ENCODE measurements around the gene ATP5F1A.
"Not testable (repeated sequence)": the region's sequence is repeated elsewhere in the genome, so short reads cannot be mapped to it uniquely, and the experiment has no call there.

The ATP5F1A gene

GRCh38 chr18:46097801-46098615, at the start of gene ATP5F1A:
TSS of gene ATP5F1A (minus strand) at chr18:46098296. CDS start at chr18:46098231, 65 bp downstream.
- peak; percentile 93 for DNase-seq (ENCODE audit: low spot score)

GRCh38 chr18:46141199-46141598, 43.1 kb upstream of the ATP5F1A start:
- no peak for DNase-seq (ENCODE audit: low spot score)

DNA sequence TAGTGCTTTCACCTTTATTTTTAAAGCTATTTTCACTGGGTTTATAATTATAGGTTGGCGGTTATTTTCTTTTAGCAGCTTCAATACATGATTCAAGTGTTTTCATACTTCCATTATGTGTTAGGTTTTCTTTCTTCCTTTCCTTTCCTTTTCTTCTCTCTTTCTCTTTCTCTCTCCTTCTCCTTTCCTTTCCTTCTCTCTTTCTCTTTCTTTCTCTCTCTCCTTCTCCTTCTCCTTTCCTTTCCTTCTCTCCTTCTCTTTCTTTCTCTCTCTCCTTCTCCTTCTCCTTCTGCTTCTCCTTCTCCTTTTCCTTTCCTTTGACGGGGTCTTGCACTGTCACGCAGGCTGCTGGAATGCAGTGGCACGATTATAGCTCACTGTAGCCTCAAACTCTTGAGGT, 42.1 kb upstream of the ATP5F1A start:
- DNase-seq (ENCODE audit: low spot score): no peak

GRCh38 chr18:46134920-46135675, 37.0 kb upstream of the ATP5F1A start:
- no peak for DNase-seq (ENCODE audit: low spot score)

DNA sequence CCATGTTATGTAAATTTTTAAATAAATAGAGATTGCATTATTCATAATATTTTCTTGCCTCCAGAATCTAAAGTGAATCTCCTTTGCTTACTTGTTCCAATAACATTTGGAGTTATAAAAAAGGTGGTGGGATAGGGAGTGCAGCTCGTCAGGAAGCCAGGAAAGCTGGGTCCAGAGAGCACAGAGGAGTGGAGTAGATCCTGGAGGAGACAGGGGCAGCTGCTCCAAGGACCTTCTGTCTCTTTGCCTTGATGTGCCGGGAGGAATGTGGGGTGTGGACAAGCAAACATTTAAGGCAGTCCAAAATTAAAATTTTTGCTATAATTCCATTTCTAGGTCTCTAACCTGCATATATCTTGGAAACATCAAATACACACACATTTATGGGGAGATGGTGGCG, 35.4 kb upstream of the ATP5F1A start:
- no peak for DNase-seq (ENCODE audit: low spot score)

- not testable (repeated sequence) for DNase-seq (ENCODE audit: low spot score)
These were observed 32.5 kb upstream of the ATP5F1A start for GRCh38 chr18:46130549-46130948.

- DNase-seq (ENCODE audit: low spot score): no peak
These were observed 32.0 kb upstream of the ATP5F1A start for GRCh38 chr18:46130061-46130460.

- not testable (repeated sequence) for DNase-seq (ENCODE audit: low spot score)
These were observed 28.5 kb upstream of the ATP5F1A start for GRCh38 chr18:46126625-46127024.

DNA sequence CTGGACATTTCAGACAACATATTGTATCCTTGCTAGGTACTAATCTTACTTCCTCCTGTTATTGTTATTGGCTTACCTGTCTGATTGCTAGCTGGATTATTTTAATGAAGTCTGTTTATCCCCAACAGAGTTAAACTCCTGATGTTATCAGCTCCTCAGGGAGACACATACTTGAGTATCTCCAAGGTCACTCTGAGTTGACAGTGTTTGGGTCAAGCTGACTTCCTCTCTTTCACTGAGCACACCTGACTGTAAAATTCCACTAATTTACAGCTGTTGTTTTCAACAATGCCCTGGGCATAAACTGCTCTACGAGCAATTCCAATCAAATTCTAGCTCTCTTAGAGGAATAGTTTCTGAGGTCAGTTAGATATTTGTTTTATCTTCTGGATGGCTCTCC, 15.7 kb upstream of the ATP5F1A start:
- DNase-seq (ENCODE audit: low spot score): no peak

- DNase-seq (ENCODE audit: low spot score): no peak
These were observed 12.3 kb upstream of the ATP5F1A start for GRCh38 chr18:46110406-46110805.

- DNase-seq (ENCODE audit: low spot score): no peak
These were observed 11.3 kb upstream of the ATP5F1A start for GRCh38 chr18:46109386-46109785.

DNA sequence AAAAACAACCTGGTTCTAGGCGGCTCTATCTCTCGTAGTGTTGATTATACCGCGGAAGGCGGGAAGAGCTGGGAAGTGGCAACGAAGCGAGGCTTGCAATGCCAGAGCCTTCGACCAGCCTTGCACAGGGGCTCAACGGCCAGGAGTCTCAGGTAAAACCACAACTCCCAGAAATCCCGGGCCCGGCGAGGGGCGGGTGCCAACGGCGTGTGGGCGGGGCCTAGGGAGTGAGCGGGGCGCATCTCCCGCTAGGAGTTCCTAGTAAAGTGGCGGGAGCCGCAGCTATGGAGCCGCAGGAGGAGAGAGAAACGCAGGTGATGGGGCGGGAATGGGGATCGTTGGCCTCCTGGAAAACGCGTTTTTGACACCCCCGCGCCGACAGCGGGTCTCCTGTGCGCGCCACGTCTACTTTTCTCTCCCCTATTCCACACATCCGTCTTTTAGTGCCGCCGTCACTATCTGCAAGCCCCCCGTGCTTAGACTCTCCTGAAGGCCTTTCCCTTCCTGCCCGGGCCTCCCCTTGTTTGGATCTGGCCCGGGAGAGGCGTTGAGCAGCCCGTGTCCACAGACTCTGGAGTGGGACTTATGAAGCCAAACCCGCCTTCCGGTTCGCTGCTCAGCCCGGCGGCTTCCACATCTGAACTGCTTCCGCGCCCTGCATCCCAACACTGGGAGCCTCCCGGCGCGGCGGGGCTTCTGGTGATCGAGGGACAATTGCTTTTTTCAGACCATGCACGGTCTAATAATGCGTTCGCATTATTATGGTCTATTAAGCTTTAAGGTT, 6.2 kb upstream of the ATP5F1A start, which contains the start of gene HAUS1:
Gene HAUS1, plus strand, starts transcription at position 258 of the 784 bp plus-strand sequence. Its CDS starts 27 bp downstream, at position 285.
- DNase-seq (ENCODE audit: low spot score): peak; percentile 89

DNA sequence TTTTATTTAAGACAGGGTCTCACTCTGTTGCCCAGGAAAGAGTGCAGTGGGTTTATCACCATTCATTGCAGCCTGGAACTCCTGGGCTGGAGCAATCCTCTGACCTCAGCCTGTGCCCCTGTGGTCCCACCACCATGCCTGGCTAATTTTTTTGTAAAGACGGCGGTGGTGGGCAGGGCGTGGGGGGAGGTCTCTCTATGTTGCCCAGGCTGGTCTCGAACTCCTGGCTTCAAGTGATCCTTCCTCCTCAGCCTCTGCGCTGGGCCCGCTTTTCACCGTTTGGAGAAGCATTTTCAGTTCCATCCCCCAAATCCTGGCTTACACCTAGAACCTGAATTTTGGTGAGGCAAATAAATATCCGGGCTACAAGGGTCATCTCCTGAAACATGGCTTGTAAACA, 1.4 kb upstream of the ATP5F1A start:
- DNase-seq (ENCODE audit: low spot score): no peak

GRCh38 chr18:46098616-46098933, 479 bp upstream of the ATP5F1A start:
- DNase-seq (ENCODE audit: low spot score): no peak

DNA sequence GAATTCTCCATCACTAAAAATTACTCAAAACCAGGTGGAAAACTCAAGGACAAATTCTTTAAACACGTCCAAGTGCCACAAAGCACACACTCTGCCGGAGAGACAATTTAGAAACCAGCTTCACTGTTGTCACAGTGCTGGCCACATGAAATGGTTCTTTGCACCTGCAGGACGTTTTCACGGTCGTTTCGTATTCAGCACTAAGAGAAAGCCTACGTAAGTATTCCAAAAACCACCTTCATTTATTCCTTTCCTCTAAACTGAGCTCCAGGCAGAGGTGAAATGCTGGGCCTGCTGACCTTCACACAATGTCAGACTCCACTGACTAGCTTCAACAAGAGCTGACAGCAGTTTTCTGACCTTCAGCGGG, 680 bp downstream of the ATP5F1A start:
- DNase-seq (ENCODE audit: low spot score): no peak

DNA sequence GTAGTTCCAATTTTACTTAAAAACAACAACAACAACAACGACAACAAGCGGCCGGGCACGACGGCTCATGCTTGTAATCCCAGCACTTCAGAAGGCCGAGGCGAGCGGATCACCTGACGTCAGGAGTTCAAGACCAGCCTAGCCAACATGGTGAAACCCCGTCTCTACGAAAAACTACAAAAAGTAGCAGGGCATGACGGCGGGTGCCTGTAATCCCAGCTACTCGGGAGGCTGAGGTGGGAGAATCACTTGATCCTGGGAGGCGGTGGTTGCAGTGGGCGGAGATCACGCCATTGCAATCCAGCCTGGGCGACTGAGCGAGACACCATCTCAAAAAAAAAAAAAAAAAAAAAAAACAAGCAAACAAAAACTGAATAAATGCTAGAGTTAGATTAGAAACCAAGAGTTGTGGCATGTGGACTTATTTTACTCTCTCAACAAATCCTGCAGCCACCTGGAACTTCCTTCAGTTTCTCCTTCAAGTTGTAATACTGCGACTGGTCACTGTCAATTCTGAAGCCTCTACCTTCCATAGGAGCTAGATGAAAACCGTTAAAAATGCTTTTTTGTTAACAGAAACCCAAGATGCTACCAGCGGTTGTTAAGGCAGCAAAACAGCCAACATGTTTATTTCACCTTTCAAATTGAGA, 1.3 kb downstream of the ATP5F1A start:
- DNase-seq (ENCODE audit: low spot score): peak; percentile 10

- DNase-seq (ENCODE audit: low spot score): no peak
These were observed 2.6 kb downstream of the ATP5F1A start for GRCh38 chr18:46095532-46095931.

- not testable (repeated sequence) for DNase-seq (ENCODE audit: low spot score)
These were observed 9.6 kb downstream of the ATP5F1A start for GRCh38 chr18:46088501-46088900.

GRCh38 chr18:46084431-46084830, 13.7 kb downstream of the ATP5F1A start:
- no peak for DNase-seq (ENCODE audit: low spot score)

- no peak for DNase-seq (ENCODE audit: low spot score)
These were observed 17.9 kb downstream of the ATP5F1A start for GRCh38 chr18:46080156-46080555.

DNA sequence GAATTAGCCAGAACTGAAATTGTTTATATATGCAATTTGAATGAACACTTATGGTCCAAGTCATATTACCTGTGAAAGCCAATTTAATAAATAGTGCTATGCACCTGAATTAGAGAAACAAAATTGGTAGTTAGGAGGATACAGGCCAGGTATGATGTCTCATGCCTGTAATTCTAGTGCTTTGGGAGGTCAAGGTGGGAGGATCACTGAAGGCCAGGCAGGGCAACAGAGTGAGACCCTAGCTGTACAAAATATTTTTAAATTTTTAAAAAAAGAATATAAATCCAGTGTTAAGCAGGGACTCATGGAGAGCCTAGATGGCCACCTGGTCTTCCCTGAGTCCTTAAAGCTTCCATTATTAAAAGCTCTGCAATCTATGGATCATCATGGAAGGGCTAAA, 18.8 kb downstream of the ATP5F1A start:
- DNase-seq (ENCODE audit: low spot score): no peak
